HG03280 (cell line): ENCODE measurements around the gene PAGE2B.
"Not testable (repeated sequence)": the region's sequence is repeated elsewhere in the genome, so short reads cannot be mapped to it uniquely, and the experiment has no call there.

Experiments used
- ATAC-seq: cut with Tn5 transposase; IDR thresholded peaks from one replicate; pipeline ENCODE4 v1.9.1; 2021; ENCODE audit warnings: mild to moderate bottlenecking, moderate library complexity; ENCODE audit not compliant: unreplicated experiment

Gene PAGE2B, protein sequence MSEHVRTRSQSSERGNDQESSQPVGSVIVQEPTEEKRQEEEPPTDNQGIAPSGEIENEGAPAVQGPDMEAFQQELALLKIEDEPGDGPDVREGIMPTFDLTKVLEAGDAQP

DNA sequence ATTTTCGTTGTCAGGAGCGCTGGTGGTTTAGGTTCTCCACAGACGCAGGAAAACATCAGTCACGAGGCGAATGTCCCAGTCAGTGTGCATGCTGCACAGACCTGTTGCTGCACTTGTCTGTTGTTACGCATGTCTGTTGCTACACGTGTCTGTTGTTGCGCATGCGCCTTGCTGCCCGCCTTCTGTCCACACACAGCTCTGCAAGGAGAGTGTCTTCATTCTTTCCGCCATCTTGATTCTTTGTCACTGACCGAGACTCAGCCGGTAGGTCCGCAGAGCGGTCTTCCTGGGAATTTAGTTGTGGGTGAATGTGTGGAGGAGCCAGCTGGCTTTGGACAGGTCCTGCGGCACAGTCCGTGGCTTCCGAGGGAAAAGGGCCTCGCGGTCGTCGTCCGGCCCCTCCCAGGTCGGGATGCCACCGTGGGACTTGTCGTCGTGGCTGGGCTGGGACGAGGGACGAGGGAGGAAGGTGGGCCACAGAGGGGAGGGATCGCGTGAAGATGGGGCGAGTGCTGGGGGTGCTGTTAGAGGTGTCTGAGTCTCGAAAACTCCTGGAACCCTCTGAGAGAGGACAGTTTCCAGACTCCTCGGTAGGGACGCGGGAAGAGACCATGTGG is at the start of gene PAGE2B:
TSS of gene PAGE2B (plus strand) at position 180 of the 617 bp plus-strand sequence. CDS start 1,012 bp downstream, outside the sequence.
- no peak for ATAC-seq

- no peak for ATAC-seq
Measured at GRCh38 chrX:55026143-55026542, 48.7 kb upstream of the PAGE2B start.

DNA sequence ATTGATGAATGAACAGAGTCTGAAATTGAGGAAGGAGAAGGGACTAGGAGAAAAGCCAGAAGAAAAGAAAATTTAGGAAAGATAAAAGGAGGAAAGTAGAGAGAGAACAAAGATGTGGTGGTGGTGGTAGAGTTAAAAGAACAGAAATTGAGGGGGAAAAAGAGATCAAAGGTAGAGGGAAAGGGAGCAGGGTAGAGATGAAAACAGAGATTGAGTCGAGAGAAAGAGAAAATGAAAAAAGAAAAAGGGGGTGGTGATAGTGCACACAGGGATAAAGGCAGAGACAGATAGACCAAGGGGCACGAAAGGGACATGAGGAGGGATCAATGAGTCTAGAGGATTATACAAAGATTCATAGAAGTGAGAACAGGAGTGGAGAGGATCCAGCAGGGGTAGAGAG is 48.0 kb upstream of the PAGE2B start:
- ATAC-seq: no peak

- no peak for ATAC-seq
Measured at GRCh38 chrX:55028040-55028439, 46.8 kb upstream of the PAGE2B start.

- no peak for ATAC-seq
Measured at GRCh38 chrX:55028611-55029010, 46.2 kb upstream of the PAGE2B start.

DNA sequence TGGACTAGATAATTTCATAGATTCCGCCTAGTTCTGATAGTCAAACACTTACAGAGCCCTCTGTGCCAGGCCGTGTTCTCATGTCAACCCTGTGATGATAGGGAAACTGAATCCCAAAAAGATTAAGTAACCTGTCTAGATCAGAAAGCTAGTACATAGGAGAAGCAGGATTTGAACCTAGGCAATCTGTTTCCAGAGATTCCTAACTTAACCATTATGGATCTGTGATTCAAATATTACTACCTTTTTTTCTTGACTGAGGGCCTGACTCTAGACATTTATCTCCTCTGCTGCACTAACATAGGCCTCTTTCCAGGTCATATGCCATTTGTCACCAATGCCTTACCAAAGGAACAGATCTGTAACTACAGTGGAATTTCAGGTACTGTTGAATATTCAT is 45.5 kb upstream of the PAGE2B start:
- ATAC-seq: no peak

- ATAC-seq: no peak
Measured at GRCh38 chrX:55030271-55031205, 44.3 kb upstream of the PAGE2B start, which contains the start of gene ALAS2. ALAS2 (minus strand) TSS chrX:55030977; CDS start chrX:55026000, 4,977 bp downstream.

DNA sequence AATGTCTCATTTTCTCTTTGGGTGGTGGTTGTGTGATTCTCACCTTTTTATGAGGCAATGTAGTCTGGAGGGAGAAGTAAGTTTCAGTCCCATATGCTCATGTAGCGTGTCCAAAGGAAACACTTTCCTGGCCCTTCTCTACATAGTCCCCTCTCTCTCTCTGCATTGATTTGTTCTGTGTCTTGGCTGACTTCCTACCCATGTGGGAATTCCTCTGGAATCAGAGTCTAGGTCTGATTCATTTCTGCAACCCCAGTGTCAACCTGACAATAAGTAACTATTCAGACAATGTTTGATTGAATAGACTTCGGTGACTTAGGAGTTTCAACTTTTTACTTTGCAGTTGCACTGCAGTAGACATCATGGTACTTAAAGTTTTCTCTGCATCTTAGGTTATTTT is 41.4 kb upstream of the PAGE2B start:
- ATAC-seq: no peak

- ATAC-seq: no peak
Measured at GRCh38 chrX:55039471-55039870, 35.4 kb upstream of the PAGE2B start.

GRCh38 chrX:55041514-55041913 is 33.3 kb upstream of the PAGE2B start:
- ATAC-seq: no peak

- not testable (repeated sequence) for ATAC-seq
Measured at GRCh38 chrX:55050599-55050998, 24.2 kb upstream of the PAGE2B start.

DNA sequence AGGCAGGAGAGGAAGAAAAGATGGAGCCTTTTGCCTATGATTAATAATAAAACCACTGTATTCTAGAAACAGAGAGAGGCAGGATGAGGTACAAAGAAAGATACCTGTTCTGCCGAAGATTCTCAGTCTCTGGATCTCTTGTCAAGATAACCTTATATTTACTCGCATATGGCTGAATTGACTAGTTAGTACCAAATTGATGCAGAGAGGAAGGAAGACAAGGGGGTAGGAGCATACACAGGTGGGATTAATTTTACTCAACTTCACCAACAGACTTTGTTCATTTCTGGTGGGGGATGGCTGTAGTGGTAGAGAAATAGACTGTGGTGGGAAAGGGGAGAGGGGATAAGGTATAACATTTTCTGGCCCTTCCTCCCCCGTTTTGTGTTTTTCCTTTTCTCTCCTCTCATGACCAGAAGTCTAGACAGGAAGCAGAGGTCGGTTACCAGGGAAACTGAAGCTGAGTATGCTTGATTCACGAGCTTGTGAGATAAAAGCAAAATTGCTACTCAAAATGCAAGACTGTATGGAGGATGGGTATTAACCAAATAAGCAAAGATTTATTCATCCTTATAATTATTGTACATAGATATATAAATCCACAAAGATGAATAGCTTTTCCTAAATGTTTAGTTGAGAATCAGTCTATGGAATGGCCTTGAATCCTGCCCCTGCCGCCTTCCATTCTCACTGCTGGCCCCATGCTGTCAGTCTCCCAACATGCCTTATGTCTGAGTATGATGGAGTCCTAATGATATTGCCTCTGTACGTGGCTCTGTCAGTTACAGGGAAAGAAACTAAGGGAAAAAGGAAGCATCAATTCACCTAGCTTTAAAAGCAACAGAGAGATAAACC is 17.8 kb upstream of the PAGE2B start:
- ATAC-seq: no peak

DNA sequence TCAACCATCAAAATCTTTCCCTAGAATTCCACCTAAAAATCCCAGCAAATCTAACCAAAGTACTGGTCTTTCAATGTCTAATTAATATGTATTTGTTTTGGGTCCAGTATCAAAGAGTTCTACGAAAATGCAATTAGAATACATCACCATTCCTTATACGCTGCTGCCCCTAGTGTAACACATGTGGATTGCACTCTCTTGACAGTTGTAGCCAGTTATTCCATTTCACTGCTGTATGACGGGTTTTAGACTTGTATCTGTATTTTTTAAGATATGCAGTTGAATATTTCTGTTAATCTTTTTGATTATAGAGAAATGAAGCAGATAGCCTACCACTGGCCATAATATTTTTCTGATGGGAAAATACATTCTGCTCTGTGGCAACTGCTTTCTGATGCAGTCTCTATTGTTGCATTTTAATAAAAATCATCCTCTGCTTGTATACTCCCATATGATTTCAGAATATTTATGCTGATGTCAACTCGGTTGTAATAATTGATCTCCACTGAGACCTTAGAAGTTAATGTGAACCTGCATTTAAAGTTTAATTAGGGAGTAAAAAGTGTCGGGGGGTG is 17.1 kb upstream of the PAGE2B start:
- ATAC-seq: no peak

- ATAC-seq: not testable (repeated sequence)
Measured at GRCh38 chrX:55067180-55067579, 7.7 kb upstream of the PAGE2B start.

DNA sequence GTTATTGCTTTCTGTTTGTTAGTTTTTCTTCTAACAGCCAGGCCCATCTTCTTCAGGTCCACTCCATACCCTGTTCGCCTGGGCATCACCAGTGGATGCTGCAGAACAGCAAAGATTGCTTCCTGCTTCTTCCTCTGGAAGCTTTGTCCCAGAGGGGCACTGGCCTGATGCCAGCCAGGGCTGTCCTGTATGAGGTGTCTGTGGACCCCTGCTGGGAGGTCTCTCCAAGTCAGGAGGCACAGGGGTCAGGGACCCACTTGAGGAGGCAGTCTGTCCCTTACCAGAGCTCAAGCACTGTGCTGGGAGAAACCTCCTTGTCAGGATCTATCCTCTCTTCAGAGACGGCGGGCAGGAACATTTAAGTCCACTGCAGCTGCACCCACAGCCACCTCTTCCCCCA is 2.5 kb upstream of the PAGE2B start:
- no peak for ATAC-seq

DNA sequence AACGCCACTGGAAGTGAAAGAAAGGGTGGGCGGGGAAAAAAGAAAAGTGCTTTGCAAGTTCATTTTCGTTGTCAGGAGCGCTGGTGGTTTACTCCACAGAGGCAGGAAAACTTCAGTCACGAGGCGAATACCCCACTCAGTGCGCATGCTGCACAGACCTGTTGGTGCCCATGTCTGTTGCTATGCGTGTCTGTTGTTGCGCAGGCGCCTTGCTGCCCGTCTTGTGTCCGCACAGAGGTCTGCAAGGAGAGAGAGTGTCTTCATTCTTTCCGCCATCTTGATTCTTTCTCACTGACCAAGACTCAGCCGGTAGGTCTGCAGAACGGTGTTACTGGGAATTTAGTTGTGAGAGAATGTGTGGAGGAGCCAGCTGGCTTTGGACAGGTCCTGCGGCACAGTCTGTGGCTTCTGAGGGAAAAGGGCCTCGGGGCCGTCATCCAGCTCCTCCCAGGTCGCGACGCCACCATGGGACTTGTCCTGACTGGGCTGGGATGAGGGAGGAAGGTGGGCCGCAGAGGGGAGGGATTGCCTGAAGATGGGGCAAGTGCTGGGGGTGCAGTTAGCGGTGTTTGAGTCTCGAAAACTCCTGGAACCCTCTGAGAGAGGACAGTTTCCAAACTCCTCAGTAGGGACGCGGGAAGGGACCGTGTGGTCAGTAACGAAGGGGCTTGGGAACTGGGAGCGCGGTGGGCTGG is 14.1 kb downstream of the PAGE2B start, which contains the start of gene PAGE2:
TSS of gene PAGE2 (plus strand) at position 224 of the 695 bp plus-strand sequence. CDS start 1,003 bp downstream, outside the sequence.
- no peak for ATAC-seq

DNA sequence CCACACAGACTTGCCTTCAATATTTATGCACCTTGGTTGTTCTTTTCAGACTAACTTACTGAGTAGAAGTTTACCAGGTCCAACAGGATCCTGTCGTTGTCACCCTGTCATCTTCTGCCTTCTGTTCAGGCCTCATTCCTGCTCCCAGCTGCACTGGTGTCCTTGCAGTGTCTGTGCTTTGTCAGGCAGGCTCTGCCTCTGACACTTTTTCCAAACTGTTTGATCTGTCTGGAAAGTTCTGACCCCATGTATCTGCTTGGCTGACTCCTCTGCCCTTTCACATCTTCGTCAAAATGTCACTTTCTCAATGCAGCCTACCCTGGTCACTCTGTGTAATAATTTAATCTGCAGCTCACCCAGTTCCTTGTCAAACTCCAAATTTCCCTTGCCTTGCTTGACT is 23.9 kb downstream of the PAGE2B start:
- ATAC-seq: no peak

DNA sequence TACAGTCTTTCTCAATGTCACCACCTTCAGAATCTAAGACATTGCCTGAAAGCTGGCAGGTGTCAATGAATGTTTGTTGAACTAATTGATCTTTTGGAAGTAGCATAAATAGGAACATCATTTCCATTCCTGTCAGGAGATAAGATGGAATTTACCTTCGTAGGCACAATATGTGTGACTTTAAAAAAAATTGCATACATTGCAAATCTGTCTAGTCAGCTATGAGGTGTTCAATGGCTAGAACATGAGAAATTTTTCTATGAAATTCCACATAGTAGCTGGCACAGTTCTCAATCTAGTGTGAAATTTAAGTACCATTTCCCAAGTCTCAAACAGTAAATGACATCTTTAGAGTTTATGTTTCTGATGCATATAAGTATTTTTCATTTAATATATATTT is 24.3 kb downstream of the PAGE2B start:
- ATAC-seq: no peak

GRCh38 chrX:55102754-55103153 is 27.9 kb downstream of the PAGE2B start:
- no peak for ATAC-seq

DNA sequence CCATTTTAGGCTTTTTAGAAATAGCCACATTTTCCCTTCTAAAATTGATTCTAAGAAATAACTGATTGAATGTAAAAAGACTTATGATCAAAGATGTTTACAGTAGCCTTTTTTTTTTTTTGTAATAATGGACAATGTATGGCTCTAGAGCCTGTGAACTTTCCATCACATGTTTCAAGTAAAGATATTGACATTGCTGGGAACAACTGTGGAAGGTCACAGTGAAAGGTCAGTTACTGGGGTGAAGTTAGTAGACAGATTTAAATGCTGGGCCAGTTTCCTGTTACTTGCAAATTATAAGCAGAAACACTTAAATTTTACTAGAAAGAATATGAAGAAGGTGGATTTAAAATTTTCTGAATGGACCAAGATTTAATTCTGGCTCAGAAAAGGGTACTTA is 32.4 kb downstream of the PAGE2B start:
- no peak for ATAC-seq
